Adrenal gland (tissue), 5 donors: Measurements from ENCODE around the gene LBHD2.

ENCODE experiments used
- CTCF ChIP-seq, 6 experiments: fragments of 450-650 bp in 4 of 6; fragments of 200-600 bp in 2 of 6; sonication (generic) in 1 of 6; IDR thresholded peaks; 1 replicate in 5 of 6; 2 replicates in 1 of 6; pipeline versions ENCODE4 v1.5.1 to v1.8.0; 2016 to 2021; ENCODE audit warnings: antibody characterized with exemption in 6 of 6, mild to moderate bottlenecking in 2 of 6, moderate library complexity in 1 of 6
- POLR2A ChIP-seq, 2 donors: fragments of 450-650 bp; IDR thresholded peaks; one replicate each; pipeline ENCODE4 v1.6.1; 2017; ENCODE audit warnings: antibody characterized with exemption in 2 of 2, mild to moderate bottlenecking in 2 of 2, moderate library complexity in 1 of 2
- donor health status: DM: no; HTN: no; CAD: no.

- TF ChIP-seq CTCF (IDR thresholded peaks at IDR 0.05) (no peak), POLR2A (IDR thresholded peaks at IDR 0.05) (no peak)
These were observed 17.4 kb downstream of the LBHD2 start for GRCh38 chr14:103101257-103101962.
